HCT116 (cell line): Measurements from ENCODE around the gene PPM1F. TPM values are rescaled to one million over a fixed set of nuclear protein-coding genes. Genes with fewer than 3 reads are reported as not detected.

Source experiments
- ATAC-seq: fragments of 200-7000 bp; cut with Tn5 transposase; 2 replicates; pipeline ENCODE4 v1.9.1; 2020; ENCODE audit warnings: mild to moderate bottlenecking, moderate library complexity
- BruUV-seq: library from RNA; stranded (reverse); fragments of 400-500 nt; replicated peaks from 2 replicates; lab custom pipeline; 2021; lab: Mats Ljungman, UMichigan
- CTCF ChIA-PET: fragments of 300-600 bp; sonication (Branson Sonifier 250); formaldehyde crosslinking; loops from one replicate; lab custom pipeline; 2021; ENCODE audit warnings: antibody characterized with exemption; lab: Charles Lee
- POLR2A ChIA-PET: fragments of 300-600, 350-600 bp; sonication (Branson Sonifier 250); formaldehyde crosslinking; loops from one replicate; lab custom pipeline; 2021; ENCODE audit warnings: antibody characterized with exemption; lab: Charles Lee
- RAD21 ChIA-PET, 2 experiments: fragments of 300-600 bp; sonication (Branson Sonifier 250); formaldehyde crosslinking; loops; one replicate each; lab custom pipeline; 2023; ENCODE audit warnings: low total read pairs in 2 of 2; ENCODE audit not compliant: uncharacterized antibody in 2 of 2, unreplicated experiment in 2 of 2, low non-redundant PET in 1 of 2; lab: Charles Lee
- DNase-seq: peaks from one replicate; pipeline ENCODE4 v3.0.0-alpha.2; 2010; ENCODE audit warnings: low read depth, low spot score
- H2AFZ ChIP-seq: fragments of 200-600 bp; shearing (Covaris generic), sonication (generic); 2 replicates; pipeline ENCODE4 v1.6.1; 2017; ENCODE audit warnings: low read depth, mixed run types, mixed read lengths, antibody characterized with exemption, low read length; ENCODE audit not compliant: poor library complexity, severe bottlenecking
- H3K27ac ChIP-seq: 2 replicates; pipeline ENCODE4 v1.5.1; 2012; ENCODE audit warnings: low read depth, low read length
- H3K27me3 ChIP-seq: fragments of 200-600 bp; sonication (generic); 2 replicates; pipeline ENCODE4 v1.6.1; 2016; ENCODE audit warnings: mixed run types, low read length, mixed read lengths; ENCODE audit not compliant: insufficient read depth
- H3K36me3 ChIP-seq, 2 experiments: fragments of 200-500 bp in 1 of 2; fragments of 200-600 bp in 1 of 2; sonication (Bioruptor generic) in 1 of 2; sonication (generic) in 1 of 2; 2 replicates each; pipeline versions ENCODE4 v1.5.1 to v1.6.1; 2014 to 2016; ENCODE audit warnings: low read length in 2 of 2, inconsistent platforms in 1 of 2, mixed read lengths in 1 of 2, mixed run types in 1 of 2; ENCODE audit not compliant: insufficient read depth in 2 of 2, control insufficient read depth in 1 of 2
- H3K4me1 ChIP-seq, 2 experiments: fragments of 200-600 bp in 1 of 2; sonication (generic) in 1 of 2; 2 replicates each; pipeline versions ENCODE4 v1.5.1 to v1.6.1; 2012 to 2017; ENCODE audit warnings: low read length in 2 of 2, inconsistent platforms in 1 of 2, mild to moderate bottlenecking in 1 of 2, mixed read lengths in 1 of 2, mixed run types in 1 of 2, moderate library complexity in 1 of 2; ENCODE audit not compliant: insufficient read depth in 2 of 2, control insufficient read depth in 1 of 2
- H3K4me2 ChIP-seq: fragments of 200-600 bp; sonication (generic); 2 replicates; pipeline ENCODE4 v1.6.1; 2017; ENCODE audit warnings: mixed run types, low read length, mixed read lengths
- H3K4me3 ChIP-seq, 2 experiments: fragments of 200-600 bp in 1 of 2; sonication (generic) in 1 of 2; replicated peaks in 1 of 2; 2 replicates each; pipeline ENCODE4 v1.5.1; 2011 to 2016; ENCODE audit warnings: low read length in 2 of 2, control low read depth in 1 of 2, low read depth in 1 of 2, mild to moderate bottlenecking in 1 of 2, mixed read lengths in 1 of 2, mixed run types in 1 of 2
- H3K79me2 ChIP-seq: fragments of 200-600 bp; sonication (generic); 2 replicates; pipeline ENCODE4 v1.6.1; 2017; ENCODE audit warnings: mild to moderate bottlenecking, mixed run types, low read length, moderate library complexity, mixed read lengths; ENCODE audit not compliant: insufficient read depth
- H3K9ac ChIP-seq: fragments of 200-600 bp; sonication (generic); 2 replicates; pipeline ENCODE4 v1.6.1; 2016; ENCODE audit warnings: low read length, mixed read lengths
- H3K9me2 ChIP-seq: fragments of 200-600 bp; sonication (generic), shearing (Covaris generic); 2 replicates; pipeline ENCODE4 v1.6.1; 2017; ENCODE audit warnings: mixed run types, mild to moderate bottlenecking, moderate library complexity; ENCODE audit not compliant: insufficient read depth
- H3K9me3 ChIP-seq, 2 experiments: fragments of 200-500 bp in 1 of 2; fragments of 200-600 bp in 1 of 2; sonication (Bioruptor generic) in 1 of 2; sonication (generic) in 1 of 2; 2 replicates each; pipeline ENCODE4 v1.6.1; 2014 to 2017; ENCODE audit warnings: low read length in 2 of 2, mixed read lengths in 2 of 2, inconsistent platforms in 1 of 2, low read depth in 1 of 2, mild to moderate bottlenecking in 1 of 2, mixed run types in 1 of 2, moderate library complexity in 1 of 2; ENCODE audit not compliant: control insufficient read depth in 1 of 2, insufficient read depth in 1 of 2
- H4K20me1 ChIP-seq: fragments of 200-600 bp; sonication (generic), shearing (Covaris generic); 2 replicates; pipeline ENCODE4 v1.6.1; 2017; ENCODE audit warnings: mixed run types, mild to moderate bottlenecking, moderate library complexity; ENCODE audit not compliant: insufficient read depth
- CEBPB ChIP-seq: IDR thresholded peaks from 2 replicates; pipeline ENCODE4 v1.6.1; 2012; ENCODE audit warnings: low read depth
- ELF1 ChIP-seq: IDR thresholded peaks from 2 replicates; pipeline ENCODE4 v1.6.1; 2012; ENCODE audit warnings: low read depth, borderline replicate concordance
- EZH2 ChIP-seq: fragments of 200-600 bp; sonication (generic); IDR thresholded peaks from 2 replicates; pipeline ENCODE4 v1.6.1; 2017; ENCODE audit warnings: antibody characterized with exemption, mixed run types
- EZH2phosphoT487 ChIP-seq: fragments of 200-600 bp; IDR thresholded peaks from 2 replicates; pipeline ENCODE4 v1.6.1; 2018; ENCODE audit warnings: antibody characterized with exemption, borderline replicate concordance
- SIN3A ChIP-seq: IDR thresholded peaks from 2 replicates; pipeline ENCODE4 v1.6.1; 2012; ENCODE audit warnings: low read depth
- SP1 ChIP-seq: IDR thresholded peaks from 2 replicates; pipeline ENCODE4 v1.6.1; 2012; ENCODE audit warnings: low read depth
- SRF ChIP-seq: IDR thresholded peaks from 2 replicates; pipeline ENCODE4 v1.6.1; 2012; ENCODE audit warnings: low read depth
- YY1 ChIP-seq: IDR thresholded peaks from 2 replicates; pipeline ENCODE4 v1.6.1; 2011; ENCODE audit warnings: low read length, low read depth, moderate library complexity, mild to moderate bottlenecking; ENCODE audit not compliant: insufficient replicate concordance; ENCODE audit errors: extremely low read depth
- ZFX ChIP-seq: fragments of 450-650 bp; IDR thresholded peaks from 2 replicates; pipeline ENCODE4 v1.6.1; 2017
- intact Hi-C: fragments of 100-400 bp; cut with micrococcal nuclease; formaldehyde crosslinking; loops from 2 replicates; pipeline ENCODE4 v1.10.0; 2022
- total RNA-seq: library from RNA; stranded (reverse); gene quantifications from one replicate; pipeline ENCODE4 v1.2.1, GENCODE V29; 2021; ENCODE audit not compliant: unreplicated experiment
- TF ChIP-seq, protein P1 (sequence below): IDR thresholded peaks from 2 replicates; pipeline ENCODE4 v1.6.1; 2012; ENCODE audit warnings: low read depth
- TF ChIP-seq, protein P2 (sequence below): IDR thresholded peaks from 2 replicates; pipeline ENCODE4 v1.6.1; 2012

The PPM1F gene
- total RNA-seq, 1 experiment from 2014 or later = 27.3 TPM

DNA sequence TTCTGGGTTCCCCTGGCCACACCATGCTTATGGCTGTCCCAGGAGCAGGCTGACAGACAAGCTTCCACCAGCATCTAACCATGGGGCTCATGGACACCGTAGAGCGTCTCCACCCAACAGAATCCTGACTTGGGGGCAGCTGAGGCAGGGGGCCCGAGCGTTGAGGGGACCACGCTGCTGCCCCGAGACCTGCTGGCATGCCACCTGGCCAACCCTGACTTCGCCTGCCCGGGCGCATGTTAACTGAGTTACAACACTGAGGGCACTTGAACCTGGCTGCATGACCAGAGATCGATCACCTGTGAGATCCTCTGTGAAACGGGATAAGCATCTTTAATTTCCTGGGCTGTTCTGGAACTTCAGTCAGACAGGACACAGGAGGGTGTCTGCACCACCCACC lies 13.7 kb downstream of the PPM1F start:
- Histone ChIP-seq H3K9ac (peak overlapping the region; percentile 65), H3K4me1 (peaks cover 26 to 50% of the 10 kb centered on the region in 2 experiments), H3K4me2 (peak overlapping the region; percentile 83), H4K20me1 (no peaks in the 10 kb centered on the region), H3K36me3 (peaks cover 0 to 32% of the 10 kb centered on the region in 2 experiments; a peak in 3 of 4 replicates), H3K9me2 (no peaks in the 10 kb centered on the region), H3K9me3 (no peaks in the 10 kb centered on the region), H3K79me2 (peaks cover 8% of the 10 kb centered on the region; the same call in 1 of the 2 replicates), H2AFZ (no peak overlapping the region), H3K27ac (peak overlapping the region; percentile 91), H3K4me3 (peak overlapping the region in 1 of 2 experiments; percentile 58; a peak in 1 of 4 replicates), H3K27me3 (no peaks in the 10 kb centered on the region)
- ATAC-seq (no peak), DNase-seq (no peak)
- CTCF ChIA-PET = interaction anchor here (0.9 to 1.8 kb wide), 10 partner anchors 9 to 297 kb away, joined by 3 to 19 read pairs (median 6); partner anchors contain the start of genes PPM1F and TOP3B
- intact Hi-C loops = loop anchor here (2.0 kb wide), 1 partner anchor 226 kb away; no protein-coding TSS in a partner anchor
- TF ChIP-seq SP1 (no peak), EZH2 (no peak), SIN3A (no peak), SRF (no peak), EZH2phosphoT487 (no peak), ELF1 (no peak), YY1 (no peak), CEBPB (no peak), ZFX (no peak)
- TF ChIP-seq, protein P1, sequence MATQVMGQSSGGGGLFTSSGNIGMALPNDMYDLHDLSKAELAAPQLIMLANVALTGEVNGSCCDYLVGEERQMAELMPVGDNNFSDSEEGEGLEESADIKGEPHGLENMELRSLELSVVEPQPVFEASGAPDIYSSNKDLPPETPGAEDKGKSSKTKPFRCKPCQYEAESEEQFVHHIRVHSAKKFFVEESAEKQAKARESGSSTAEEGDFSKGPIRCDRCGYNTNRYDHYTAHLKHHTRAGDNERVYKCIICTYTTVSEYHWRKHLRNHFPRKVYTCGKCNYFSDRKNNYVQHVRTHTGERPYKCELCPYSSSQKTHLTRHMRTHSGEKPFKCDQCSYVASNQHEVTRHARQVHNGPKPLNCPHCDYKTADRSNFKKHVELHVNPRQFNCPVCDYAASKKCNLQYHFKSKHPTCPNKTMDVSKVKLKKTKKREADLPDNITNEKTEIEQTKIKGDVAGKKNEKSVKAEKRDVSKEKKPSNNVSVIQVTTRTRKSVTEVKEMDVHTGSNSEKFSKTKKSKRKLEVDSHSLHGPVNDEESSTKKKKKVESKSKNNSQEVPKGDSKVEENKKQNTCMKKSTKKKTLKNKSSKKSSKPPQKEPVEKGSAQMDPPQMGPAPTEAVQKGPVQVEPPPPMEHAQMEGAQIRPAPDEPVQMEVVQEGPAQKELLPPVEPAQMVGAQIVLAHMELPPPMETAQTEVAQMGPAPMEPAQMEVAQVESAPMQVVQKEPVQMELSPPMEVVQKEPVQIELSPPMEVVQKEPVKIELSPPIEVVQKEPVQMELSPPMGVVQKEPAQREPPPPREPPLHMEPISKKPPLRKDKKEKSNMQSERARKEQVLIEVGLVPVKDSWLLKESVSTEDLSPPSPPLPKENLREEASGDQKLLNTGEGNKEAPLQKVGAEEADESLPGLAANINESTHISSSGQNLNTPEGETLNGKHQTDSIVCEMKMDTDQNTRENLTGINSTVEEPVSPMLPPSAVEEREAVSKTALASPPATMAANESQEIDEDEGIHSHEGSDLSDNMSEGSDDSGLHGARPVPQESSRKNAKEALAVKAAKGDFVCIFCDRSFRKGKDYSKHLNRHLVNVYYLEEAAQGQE = no peak
- TF ChIP-seq, protein P2, sequence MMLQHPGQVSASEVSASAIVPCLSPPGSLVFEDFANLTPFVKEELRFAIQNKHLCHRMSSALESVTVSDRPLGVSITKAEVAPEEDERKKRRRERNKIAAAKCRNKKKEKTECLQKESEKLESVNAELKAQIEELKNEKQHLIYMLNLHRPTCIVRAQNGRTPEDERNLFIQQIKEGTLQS = no peak
- POLR2A ChIA-PET = no interaction called here
- no TSS peak for BruUV-seq
- RAD21 ChIA-PET = interaction anchor here in 1 of 2 experiments (0.7 to 1.6 kb wide), 3 partner anchors 14 to 955 kb away, joined by 3 to 5 read pairs (median 4); partner anchors contain the start of gene PPM1F
